HepG2 (cell line): ENCODE results near the gene ELP2. TPM values are rescaled to one million over a fixed set of nuclear protein-coding genes. Genes with fewer than 3 reads are reported as not detected.
A peak's percentile ranks its signal among the peaks of the same experiment; 100 is the strongest.

Experiments
- FOXA3 ChIP-seq: IDR thresholded peaks from 2 replicates; pipeline ENCODE4 v1.6.1; 2016; ENCODE audit warnings: missing genetic modification reagents, missing compliant biosample characterization
- KDM4B ChIP-seq: sonication (generic); formaldehyde crosslinking; IDR thresholded peaks from 2 replicates; pipeline ENCODE4 v1.4.0; 2020; ENCODE audit warnings: missing genetic modification reagents
- NBN ChIP-seq: fragments of 450-650 bp; conservative IDR thresholded peaks from 2 replicates; pipeline ENCODE4 v1.6.1; 2017
- NFKB2 ChIP-seq: sonication (generic); formaldehyde crosslinking; IDR thresholded peaks from 2 replicates; pipeline ENCODE4 v1.4.0; 2020; ENCODE audit warnings: missing genetic modification reagents, borderline replicate concordance
- NFKBIZ ChIP-seq: IDR thresholded peaks from 2 replicates; pipeline ENCODE4 v1.6.1; 2018; ENCODE audit warnings: missing genetic modification reagents, missing compliant biosample characterization
- PTBP1 ChIP-seq: fragments of 200-400 bp; formaldehyde crosslinking; IDR thresholded peaks from 2 replicates; pipeline ENCODE4 v1.6.1; 2018; ENCODE audit warnings: low read length, low read depth; ENCODE audit not compliant: poor library complexity, severe bottlenecking
- SETDB1 ChIP-seq: sonication (generic); formaldehyde crosslinking; IDR thresholded peaks from 2 replicates; pipeline ENCODE4 v1.5.1; 2020; ENCODE audit warnings: missing genetic modification reagents, mild to moderate bottlenecking, borderline replicate concordance
- STAT5B ChIP-seq: sonication (generic); formaldehyde crosslinking; IDR thresholded peaks from 2 replicates; pipeline ENCODE4 v1.4.0; 2020; ENCODE audit warnings: missing genetic modification reagents
- THAP9 ChIP-seq: sonication (generic); formaldehyde crosslinking; IDR thresholded peaks from 2 replicates; pipeline ENCODE4; 2020; ENCODE audit warnings: missing genetic modification reagents, mild to moderate bottlenecking, borderline replicate concordance
- ZBTB7A ChIP-seq: sonication (generic); formaldehyde crosslinking; IDR thresholded peaks from 2 replicates; pipeline ENCODE4 v1.8.0; 2022; ENCODE audit warnings: mild to moderate bottlenecking, missing genetic modification reagents
- ZC3H4 ChIP-seq: sonication (generic); formaldehyde crosslinking; IDR thresholded peaks from 2 replicates; pipeline ENCODE4 v1.4.0; 2020; ENCODE audit warnings: missing genetic modification reagents, borderline replicate concordance
- ZNF552 ChIP-seq: sonication (generic); formaldehyde crosslinking; IDR thresholded peaks from 2 replicates; pipeline ENCODE4 v1.9.0; 2022; ENCODE audit warnings: missing genetic modification reagents, mild to moderate bottlenecking, borderline replicate concordance
- ZNF562 ChIP-seq: sonication (generic); formaldehyde crosslinking; IDR thresholded peaks from 2 replicates; pipeline ENCODE4 v1.8.0; 2022; ENCODE audit warnings: missing genetic modification reagents, borderline replicate concordance
- ZNF660 ChIP-seq: sonication (generic); formaldehyde crosslinking; IDR thresholded peaks from 2 replicates; pipeline ENCODE4 v1.5.1; 2020; ENCODE audit warnings: mild to moderate bottlenecking, low read depth, missing genetic modification reagents, borderline replicate concordance
- ZNF777 ChIP-seq: sonication (generic); formaldehyde crosslinking; IDR thresholded peaks from 2 replicates; pipeline ENCODE4 v1.4.0; 2020; ENCODE audit warnings: missing genetic modification reagents
- polyA plus RNA-seq, 8 experiments: library from polyadenylated mRNA; depleted of rRNA in 3 of 8; stranded (reverse) in 7 of 8; unstranded in 1 of 8; fragments of >200 nt; fragmentation: Illumina TruSeq in 4 of 8; extraction: Trizol in 4 of 8; gene quantifications; 2 replicates each; pipeline versions ENCODE4 v1.2.1 to v1.2.3, GENCODE V29; 2011 to 2016; ENCODE audit warnings: low read depth in 4 of 8, missing spikeins in 1 of 8, mixed read lengths in 1 of 8; ENCODE audit not compliant: insufficient read depth in 1 of 8
- total RNA-seq, 5 experiments: library from RNA; depleted of rRNA; stranded (reverse); fragments of >200 nt; fragmentation: Illumina TruSeq; extraction: Trizol; gene quantifications; 2 replicates each; pipeline ENCODE4 v1.2.3, GENCODE V29; 2016; ENCODE audit warnings: low read depth in 1 of 5
- TF ChIP-seq, protein P1 (sequence below): sonication (generic); formaldehyde crosslinking; IDR thresholded peaks from 2 replicates; pipeline ENCODE4 v1.4.0; 2020; ENCODE audit warnings: missing genetic modification reagents, borderline replicate concordance
- TF ChIP-seq, protein P2 (sequence below), 2 experiments: IDR thresholded peaks; 2 replicates each; pipeline ENCODE4 v1.6.1; 2011 to 2012; ENCODE audit warnings: low read length in 2 of 2, borderline replicate concordance in 1 of 2, low read depth in 1 of 2, mild to moderate bottlenecking in 1 of 2, moderate library complexity in 1 of 2
- TF ChIP-seq, protein P3 (sequence below): sonication (generic); formaldehyde crosslinking; IDR thresholded peaks from 2 replicates; pipeline ENCODE4 v1.8.1; 2023; ENCODE audit warnings: missing genetic modification reagents, inconsistent platforms, borderline replicate concordance

The ELP2 gene
- total and polyA plus RNA-seq, 2 of the 13 experiments (the other 11 are each of a cell fraction or from before 2014, with no cell fraction given), result 98.7 to 100 TPM

DNA sequence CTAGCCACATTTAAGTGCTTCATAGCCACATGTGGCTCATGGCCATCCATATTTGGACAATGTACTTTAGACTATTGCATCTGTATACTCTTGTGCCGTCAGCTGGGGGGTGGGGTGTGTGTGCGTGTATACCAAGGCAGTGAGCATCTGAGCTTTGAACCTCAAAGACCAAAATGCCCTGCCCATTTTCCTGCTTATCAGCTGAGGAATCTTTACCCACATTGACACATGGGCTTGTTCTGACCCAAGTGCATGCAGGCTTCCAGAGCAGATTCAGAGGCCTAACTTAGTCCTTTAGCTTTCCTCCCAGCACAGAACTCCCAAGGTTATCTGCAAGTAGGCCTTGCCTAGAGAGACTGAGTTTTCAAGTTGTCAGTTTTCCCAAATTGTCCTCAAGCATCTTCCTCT, 46.5 kb downstream of the ELP2 start (continued):
- TF ChIP-seq ZNF777 (CRISPR knock-in tag), result no peak
- no peak for TF ChIP-seq ZC3H4 (CRISPR knock-in tag)
- no peak for TF ChIP-seq PTBP1
- no peak for TF ChIP-seq STAT5B (CRISPR knock-in tag)
- no peak for TF ChIP-seq ZBTB7A
- peak; percentile 91 for TF ChIP-seq FOXA3 (CRISPR knock-in tag)
- no peak for TF ChIP-seq NBN
- TF ChIP-seq ZNF562, result no peak
- TF ChIP-seq NFKBIZ (CRISPR knock-in tag), result peak; percentile 59
- no peak for TF ChIP-seq SETDB1 (CRISPR knock-in tag)
- TF ChIP-seq ZNF660, result no peak
- no peak for TF ChIP-seq THAP9
- TF ChIP-seq KDM4B (CRISPR knock-in tag), result peak; percentile 66; the same call in 1 of the 2 replicates
- TF ChIP-seq, protein P1, sequence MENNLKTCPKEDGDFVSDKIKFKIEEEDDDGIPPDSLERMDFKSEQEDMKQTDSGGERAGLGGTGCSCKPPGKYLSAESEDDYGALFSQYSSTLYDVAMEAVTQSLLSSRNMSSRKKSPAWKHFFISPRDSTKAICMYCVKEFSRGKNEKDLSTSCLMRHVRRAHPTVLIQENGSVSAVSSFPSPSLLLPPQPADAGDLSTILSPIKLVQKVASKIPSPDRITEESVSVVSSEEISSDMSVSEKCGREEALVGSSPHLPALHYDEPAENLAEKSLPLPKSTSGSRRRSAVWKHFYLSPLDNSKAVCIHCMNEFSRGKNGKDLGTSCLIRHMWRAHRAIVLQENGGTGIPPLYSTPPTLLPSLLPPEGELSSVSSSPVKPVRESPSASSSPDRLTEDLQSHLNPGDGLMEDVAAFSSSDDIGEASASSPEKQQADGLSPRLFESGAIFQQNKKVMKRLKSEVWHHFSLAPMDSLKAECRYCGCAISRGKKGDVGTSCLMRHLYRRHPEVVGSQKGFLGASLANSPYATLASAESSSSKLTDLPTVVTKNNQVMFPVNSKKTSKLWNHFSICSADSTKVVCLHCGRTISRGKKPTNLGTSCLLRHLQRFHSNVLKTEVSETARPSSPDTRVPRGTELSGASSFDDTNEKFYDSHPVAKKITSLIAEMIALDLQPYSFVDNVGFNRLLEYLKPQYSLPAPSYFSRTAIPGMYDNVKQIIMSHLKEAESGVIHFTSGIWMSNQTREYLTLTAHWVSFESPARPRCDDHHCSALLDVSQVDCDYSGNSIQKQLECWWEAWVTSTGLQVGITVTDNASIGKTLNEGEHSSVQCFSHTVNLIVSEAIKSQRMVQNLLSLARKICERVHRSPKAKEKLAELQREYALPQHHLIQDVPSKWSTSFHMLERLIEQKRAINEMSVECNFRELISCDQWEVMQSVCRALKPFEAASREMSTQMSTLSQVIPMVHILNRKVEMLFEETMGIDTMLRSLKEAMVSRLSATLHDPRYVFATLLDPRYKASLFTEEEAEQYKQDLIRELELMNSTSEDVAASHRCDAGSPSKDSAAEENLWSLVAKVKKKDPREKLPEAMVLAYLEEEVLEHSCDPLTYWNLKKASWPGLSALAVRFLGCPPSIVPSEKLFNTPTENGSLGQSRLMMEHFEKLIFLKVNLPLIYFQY (CRISPR knock-in tag), result peak; percentile 99
- TF ChIP-seq, protein P2, sequence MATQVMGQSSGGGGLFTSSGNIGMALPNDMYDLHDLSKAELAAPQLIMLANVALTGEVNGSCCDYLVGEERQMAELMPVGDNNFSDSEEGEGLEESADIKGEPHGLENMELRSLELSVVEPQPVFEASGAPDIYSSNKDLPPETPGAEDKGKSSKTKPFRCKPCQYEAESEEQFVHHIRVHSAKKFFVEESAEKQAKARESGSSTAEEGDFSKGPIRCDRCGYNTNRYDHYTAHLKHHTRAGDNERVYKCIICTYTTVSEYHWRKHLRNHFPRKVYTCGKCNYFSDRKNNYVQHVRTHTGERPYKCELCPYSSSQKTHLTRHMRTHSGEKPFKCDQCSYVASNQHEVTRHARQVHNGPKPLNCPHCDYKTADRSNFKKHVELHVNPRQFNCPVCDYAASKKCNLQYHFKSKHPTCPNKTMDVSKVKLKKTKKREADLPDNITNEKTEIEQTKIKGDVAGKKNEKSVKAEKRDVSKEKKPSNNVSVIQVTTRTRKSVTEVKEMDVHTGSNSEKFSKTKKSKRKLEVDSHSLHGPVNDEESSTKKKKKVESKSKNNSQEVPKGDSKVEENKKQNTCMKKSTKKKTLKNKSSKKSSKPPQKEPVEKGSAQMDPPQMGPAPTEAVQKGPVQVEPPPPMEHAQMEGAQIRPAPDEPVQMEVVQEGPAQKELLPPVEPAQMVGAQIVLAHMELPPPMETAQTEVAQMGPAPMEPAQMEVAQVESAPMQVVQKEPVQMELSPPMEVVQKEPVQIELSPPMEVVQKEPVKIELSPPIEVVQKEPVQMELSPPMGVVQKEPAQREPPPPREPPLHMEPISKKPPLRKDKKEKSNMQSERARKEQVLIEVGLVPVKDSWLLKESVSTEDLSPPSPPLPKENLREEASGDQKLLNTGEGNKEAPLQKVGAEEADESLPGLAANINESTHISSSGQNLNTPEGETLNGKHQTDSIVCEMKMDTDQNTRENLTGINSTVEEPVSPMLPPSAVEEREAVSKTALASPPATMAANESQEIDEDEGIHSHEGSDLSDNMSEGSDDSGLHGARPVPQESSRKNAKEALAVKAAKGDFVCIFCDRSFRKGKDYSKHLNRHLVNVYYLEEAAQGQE (IDR thresholded peaks at IDR 0.05; ENCODE audit: borderline replicate concordance in 1 of 2, low read depth in 1 of 2, low read length in 2 of 2), result peak in 1 of 2 experiments; percentile 54; a peak in 1 of 4 replicates
- no peak for TF ChIP-seq NFKB2
- TF ChIP-seq, protein P3, sequence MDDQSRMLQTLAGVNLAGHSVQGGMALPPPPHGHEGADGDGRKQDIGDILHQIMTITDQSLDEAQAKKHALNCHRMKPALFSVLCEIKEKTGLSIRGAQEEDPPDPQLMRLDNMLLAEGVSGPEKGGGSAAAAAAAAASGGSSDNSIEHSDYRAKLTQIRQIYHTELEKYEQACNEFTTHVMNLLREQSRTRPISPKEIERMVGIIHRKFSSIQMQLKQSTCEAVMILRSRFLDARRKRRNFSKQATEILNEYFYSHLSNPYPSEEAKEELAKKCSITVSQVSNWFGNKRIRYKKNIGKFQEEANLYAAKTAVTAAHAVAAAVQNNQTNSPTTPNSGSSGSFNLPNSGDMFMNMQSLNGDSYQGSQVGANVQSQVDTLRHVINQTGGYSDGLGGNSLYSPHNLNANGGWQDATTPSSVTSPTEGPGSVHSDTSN, result no peak
- 0 out of 2 replicates have a peak, but pooled peaks have one; percentile 61 for TF ChIP-seq ZNF552 (CRISPR knock-in tag)
